Measurements from ENCODE around the gene DPH3. TPM values are rescaled to one million over a fixed set of nuclear protein-coding genes. Genes with fewer than 3 reads are reported as not detected.

Gene DPH3
- polyA plus RNA-seq, 1 experiment = 11.4 TPM

- Histone ChIP-seq H3K27me3 (ENCODE audit: control insufficient read depth, insufficient read depth, low read length) (no peaks in the 10 kb centered on the region), H3K4me3 (ENCODE audit: low read depth, low read length) (no peak overlapping the region), H3K36me3 (ENCODE audit: control insufficient read depth, insufficient read depth, low read length) (no peaks in the 10 kb centered on the region; the same call in 1 of the 2 replicates)
- ChIA-PET POLR2A (no interaction called here), CTCF (interaction anchor here (0.8 to 2.3 kb wide), 4 partner anchors 15 to 214 kb away, joined by 3 to 6 read pairs (median 4); no protein-coding TSS in a partner anchor)
- no peak for TF ChIP-seq CTCF (IDR thresholded peaks at IDR 0.05; ENCODE audit: insufficient read depth, low read depth, low read length)
- DNase-seq (ENCODE audit: low read depth) = no peak
Measured at GRCh38 chr3:16303037-16303575, 38.4 kb upstream of the DPH3 start.

GRCh38 chr3:16302082-16302631 lies 37.4 kb upstream of the DPH3 start:
- POLR2A ChIA-PET = no interaction called here
- no peak overlapping the region for H3K4me3 ChIP-seq (ENCODE audit: low read depth, low read length)
- no peaks in the 10 kb centered on the region; the same call in 1 of the 2 replicates for H3K36me3 ChIP-seq (ENCODE audit: control insufficient read depth, insufficient read depth, low read length)
- H3K27me3 ChIP-seq (ENCODE audit: control insufficient read depth, insufficient read depth, low read length) = no peaks in the 10 kb centered on the region
- no peak for DNase-seq (ENCODE audit: low read depth)
- CTCF ChIA-PET = interaction anchor here (1.0 to 1.5 kb wide), 2 partner anchors 33 to 217 kb away, joined by 3 to 4 read pairs; no protein-coding TSS in a partner anchor
- TF ChIP-seq CTCF (IDR thresholded peaks at IDR 0.05; ENCODE audit: insufficient read depth, low read depth, low read length) = no peak

GRCh38 chr3:16301507-16301906 lies 36.8 kb upstream of the DPH3 start:
- Histone ChIP-seq H3K36me3 (ENCODE audit: control insufficient read depth, insufficient read depth, low read length) (no peaks in the 10 kb centered on the region; the same call in 1 of the 2 replicates), H3K27me3 (ENCODE audit: control insufficient read depth, insufficient read depth, low read length) (no peaks in the 10 kb centered on the region), H3K4me3 (ENCODE audit: low read depth, low read length) (no peak overlapping the region)
- TF ChIP-seq CTCF (IDR thresholded peaks at IDR 0.05; ENCODE audit: insufficient read depth, low read depth, low read length) = no peak
- ChIA-PET POLR2A (no interaction called here), CTCF (interaction anchor here (1.0 to 1.8 kb wide), 3 partner anchors 10 to 217 kb away, joined by 3 to 5 read pairs (median 4); no protein-coding TSS in a partner anchor)
- no peak for DNase-seq (ENCODE audit: low read depth)

GRCh38 chr3:16300881-16301359 lies 36.2 kb upstream of the DPH3 start:
- Histone ChIP-seq H3K27me3 (ENCODE audit: control insufficient read depth, insufficient read depth, low read length) (no peaks in the 10 kb centered on the region), H3K36me3 (ENCODE audit: control insufficient read depth, insufficient read depth, low read length) (peaks cover under 1% of the 10 kb centered on the region; the same call in 1 of the 2 replicates), H3K4me3 (ENCODE audit: low read depth, low read length) (no peak overlapping the region)
- ChIA-PET CTCF (interaction anchor here (0.9 to 1.8 kb wide), 4 partner anchors 10 to 35 kb away, joined by 3 to 5 read pairs (median 4); no protein-coding TSS in a partner anchor), POLR2A (no interaction called here)
- no peak for DNase-seq (ENCODE audit: low read depth)
- no peak for TF ChIP-seq CTCF (IDR thresholded peaks at IDR 0.05; ENCODE audit: insufficient read depth, low read depth, low read length)

- no peak for TF ChIP-seq CTCF (IDR thresholded peaks at IDR 0.05; ENCODE audit: insufficient read depth, low read depth, low read length)
- Histone ChIP-seq H3K27me3 (ENCODE audit: control insufficient read depth, insufficient read depth, low read length) (no peaks in the 10 kb centered on the region), H3K4me3 (ENCODE audit: low read depth, low read length) (no peak overlapping the region), H3K36me3 (ENCODE audit: control insufficient read depth, insufficient read depth, low read length) (peaks cover 1% of the 10 kb centered on the region; the same call in 1 of the 2 replicates)
- DNase-seq (ENCODE audit: low read depth) = no peak
- ChIA-PET POLR2A (no interaction called here), CTCF (interaction anchor here (0.9 to 1.8 kb wide), 3 partner anchors 10 to 34 kb away, joined by 4 to 5 read pairs (median 4); no protein-coding TSS in a partner anchor)
Measured at GRCh38 chr3:16300307-16300706, 35.6 kb upstream of the DPH3 start.
